K562 (cell line): ENCODE measurements around the gene RUNX1. TPM values are rescaled to one million over a fixed set of nuclear protein-coding genes. Genes with fewer than 3 reads are reported as not detected.

Source experiments
- CAMTA2 ChIP-seq: fragments of 250-450 bp; sonication (Bioruptor Pico); conservative IDR thresholded peaks from 2 replicates; pipeline ENCODE4 v1.5.1; 2022
- CBX3 ChIP-seq, 2 experiments: IDR thresholded peaks; 1 replicate in 1 of 2; 2 replicates in 1 of 2; pipeline ENCODE4 v1.6.1; 2012; ENCODE audit warnings: inconsistent platforms in 2 of 2, low read length in 2 of 2, borderline replicate concordance in 1 of 2, control low read depth in 1 of 2
- CHD4 ChIP-seq: fragments of 200-600 bp; sonication (generic); IDR thresholded peaks from 3 replicates; pipeline ENCODE4 v1.6.1; 2012; ENCODE audit warnings: low read depth, mild to moderate bottlenecking, mixed read lengths, low read length, inconsistent platforms; ENCODE audit not compliant: insufficient read depth, insufficient replicate concordance, poor library complexity, severe bottlenecking
- CREM ChIP-seq: IDR thresholded peaks from 2 replicates; pipeline ENCODE4 v1.6.1; 2014; ENCODE audit warnings: antibody characterized with exemption, low read depth
- CTCFL ChIP-seq: IDR thresholded peaks from 2 replicates; pipeline ENCODE4 v1.6.1; 2011; ENCODE audit warnings: borderline replicate concordance, low read depth, mild to moderate bottlenecking, moderate library complexity, low read length; ENCODE audit not compliant: insufficient read depth, poor library complexity, severe bottlenecking
- DPF2 ChIP-seq: fragments of 450-650 bp; IDR thresholded peaks from 2 replicates; pipeline ENCODE4 v1.6.1; 2016
- ELF4 ChIP-seq: fragments of 450-650 bp; formaldehyde crosslinking; IDR thresholded peaks from 2 replicates; pipeline ENCODE4 v1.4.0; 2022; ENCODE audit warnings: missing genetic modification characterization
- FOXK2 ChIP-seq, 2 experiments: fragments of 450-650 bp; IDR thresholded peaks in 1 of 2; conservative IDR thresholded peaks in 1 of 2; 2 replicates each; pipeline ENCODE4 v1.6.1; 2016; ENCODE audit warnings: low read depth in 2 of 2, mild to moderate bottlenecking in 1 of 2
- KLF1 ChIP-seq: fragments of 450-650 bp; IDR thresholded peaks from 2 replicates; pipeline ENCODE4 v1.6.1; 2016; ENCODE audit warnings: missing genetic modification characterization, missing compliant biosample characterization
- MTA2 ChIP-seq: fragments of 450-650 bp; IDR thresholded peaks from 2 replicates; pipeline ENCODE4 v1.6.1; 2016; ENCODE audit warnings: low read depth
- NKRF ChIP-seq: fragments of 450-650 bp; IDR thresholded peaks from 2 replicates; pipeline ENCODE4 v1.6.1; 2016; ENCODE audit warnings: borderline replicate concordance
- NRF1 ChIP-seq, 2 experiments: fragments of 450-650 bp; IDR thresholded peaks in 1 of 2; conservative IDR thresholded peaks in 1 of 2; 2 replicates each; pipeline ENCODE4 v1.6.1; 2014; ENCODE audit warnings: mild to moderate bottlenecking in 2 of 2
- PYGO2 ChIP-seq: fragments of 450-650 bp; IDR thresholded peaks from 2 replicates; pipeline ENCODE4 v1.6.1; 2016; ENCODE audit warnings: mild to moderate bottlenecking, missing genetic modification characterization, moderate library complexity, missing compliant biosample characterization
- SETDB1 ChIP-seq: IDR thresholded peaks from one replicate; pipeline ENCODE4 v1.6.1; 2012; ENCODE audit warnings: low read length, control low read depth, inconsistent platforms
- SMARCC2 ChIP-seq: fragments of 450-650 bp; IDR thresholded peaks from 2 replicates; pipeline ENCODE4 v1.6.1; 2017; ENCODE audit warnings: antibody characterized with exemption, moderate library complexity, mild to moderate bottlenecking, low read depth
- ZNF12 ChIP-seq: sonication (generic); formaldehyde crosslinking; IDR thresholded peaks from 2 replicates; pipeline ENCODE4 v1.4.0; 2020; ENCODE audit warnings: mild to moderate bottlenecking, missing genetic modification reagents
- ZNF143 ChIP-seq: sonication (generic); formaldehyde crosslinking; IDR thresholded peaks from 2 replicates; pipeline ENCODE4 v1.9.0; 2022; ENCODE audit warnings: mild to moderate bottlenecking, missing genetic modification reagents
- ZNF507 ChIP-seq: conservative IDR thresholded peaks from 2 replicates; pipeline ENCODE4 v1.6.1; 2017; ENCODE audit warnings: missing genetic modification characterization, missing compliant biosample characterization
- ZNF589 ChIP-seq: fragments of 200-800 bp; sonication (Bioruptor generic); IDR thresholded peaks from 2 replicates; pipeline ENCODE4 v1.6.1; 2016; ENCODE audit warnings: low read depth, missing genetic modification characterization, missing compliant biosample characterization
- polyA plus RNA-seq, 8 experiments: library from polyadenylated mRNA; depleted of rRNA in 4 of 8; stranded (reverse) in 5 of 8; unstranded in 3 of 8; fragments of >200 nt; fragmentation: Nextera tagmentation in 2 of 8; fragmentation: Illumina TruSeq in 1 of 8; extraction: Ambion mirVana in 2 of 8; extraction: Trizol in 1 of 8; gene quantifications; 2 replicates each; pipeline versions ENCODE4 v1.2.1 to v1.2.3, GENCODE V29; 2011 to 2014; ENCODE audit warnings: inconsistent platforms in 1 of 8, missing spikeins in 1 of 8
- total RNA-seq, 7 experiments: library from RNA; depleted of rRNA in 6 of 7; stranded (reverse); fragments of >200 nt in 6 of 7; fragmentation: Illumina TruSeq in 2 of 7; extraction: Trizol in 2 of 7; gene quantifications; 2 replicates each; pipeline versions ENCODE4 v1.2.1 to v1.2.3, GENCODE V29; 2011 to 2021; ENCODE audit warnings: low replicate concordance in 1 of 7
- TF ChIP-seq, protein P1 (sequence below): fragments of 250-450 bp; sonication (Bioruptor Pico); IDR thresholded peaks from 2 replicates; pipeline ENCODE4 v1.5.0; 2022; ENCODE audit warnings: mild to moderate bottlenecking

Gene RUNX1
- total and polyA plus RNA-seq, 9 of the 15 experiments (the other 6 are each of a cell fraction or from before 2014, with no cell fraction given): 2.2 to 68.6 (median 17.8) TPM

DNA sequence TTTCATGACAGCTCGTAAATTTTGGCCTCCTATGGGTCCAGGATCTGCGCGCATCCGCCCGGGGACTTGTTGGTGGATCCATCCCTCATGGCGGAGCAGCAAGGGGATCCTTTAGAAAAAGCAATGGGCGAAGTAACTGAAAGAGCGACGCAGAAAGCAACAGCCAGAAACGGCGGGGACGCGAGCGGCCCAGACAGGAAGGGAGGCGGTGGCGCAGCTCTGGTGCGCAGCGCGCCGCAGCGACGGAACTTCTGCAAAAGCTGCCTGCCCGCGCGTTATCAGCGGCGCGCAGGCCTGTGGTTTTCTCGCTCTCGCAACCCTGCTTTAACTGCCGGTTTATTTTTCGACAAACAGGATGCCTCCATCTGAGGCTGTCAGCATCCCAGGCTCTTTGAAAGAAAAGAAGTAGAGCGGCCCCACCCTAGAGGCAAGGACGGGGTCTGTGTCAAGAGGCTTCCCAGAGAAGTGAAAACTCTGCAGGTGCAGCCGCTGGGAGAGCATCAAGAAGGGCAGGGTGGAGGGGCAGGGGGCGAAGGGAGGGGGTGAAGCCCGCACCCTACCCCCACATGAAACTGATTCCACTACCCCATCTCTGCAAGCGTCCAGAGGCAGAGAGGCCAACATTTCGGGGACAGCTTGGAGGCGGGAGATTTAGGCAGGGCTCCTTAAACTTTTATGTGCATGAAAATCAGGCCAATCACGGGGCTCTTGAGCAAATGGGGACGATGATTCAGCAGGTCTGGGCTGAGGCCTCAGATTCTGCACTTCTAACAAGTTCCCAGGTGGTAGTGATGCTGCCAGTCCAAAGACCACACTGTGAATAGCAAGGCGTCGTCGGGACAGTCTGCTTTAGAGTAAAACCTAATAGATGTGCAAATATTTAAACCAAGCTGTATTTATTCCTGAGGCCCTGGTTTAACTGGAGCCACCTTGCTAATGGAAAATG, 22.2 kb downstream of the RUNX1 start (continued):
- no peak for TF ChIP-seq CTCFL
- peak; percentile 98 for TF ChIP-seq CREM
- peak in 1 of 2 experiments; percentile 93; a peak in 2 of 3 replicates for TF ChIP-seq CBX3 (IDR thresholded peaks at IDR 0.05; ENCODE audit: borderline replicate concordance in 1 of 2, low read length in 2 of 2)
- no peak for TF ChIP-seq NKRF
- peak; percentile 91 to 96 for TF ChIP-seq FOXK2 (conservative IDR thresholded peaks at IDR 0.05 in 1 of 2, IDR thresholded peaks at IDR 0.05 in 1 of 2; ENCODE audit: low read depth in 2 of 2)
- TF ChIP-seq CAMTA2 (CRISPR knock-in tag): no peak
- no peak for TF ChIP-seq SETDB1
- TF ChIP-seq ELF4 (CRISPR knock-in tag): no peak; the same call in 1 of the 2 replicates
- TF ChIP-seq MTA2: peak; percentile 90
- no peak for TF ChIP-seq CHD4
- TF ChIP-seq DPF2: peak; percentile 96
- peak; percentile 52; the same call in 1 of the 2 replicates for TF ChIP-seq PYGO2
- peak; percentile 97 for TF ChIP-seq NRF1 (conservative IDR thresholded peaks at IDR 0.05 in 1 of 2, IDR thresholded peaks at IDR 0.05 in 1 of 2)
- peak; percentile 88 for TF ChIP-seq ZNF589 (CRISPR knock-in tag)
- no peak for TF ChIP-seq KLF1
- TF ChIP-seq ZNF507 (tag): no peak
- no peak for TF ChIP-seq ZNF12 (CRISPR knock-in tag)
- TF ChIP-seq ZNF143 (CRISPR knock-in tag): no peak
- TF ChIP-seq SMARCC2: peak; percentile 79
- TF ChIP-seq, protein P1, sequence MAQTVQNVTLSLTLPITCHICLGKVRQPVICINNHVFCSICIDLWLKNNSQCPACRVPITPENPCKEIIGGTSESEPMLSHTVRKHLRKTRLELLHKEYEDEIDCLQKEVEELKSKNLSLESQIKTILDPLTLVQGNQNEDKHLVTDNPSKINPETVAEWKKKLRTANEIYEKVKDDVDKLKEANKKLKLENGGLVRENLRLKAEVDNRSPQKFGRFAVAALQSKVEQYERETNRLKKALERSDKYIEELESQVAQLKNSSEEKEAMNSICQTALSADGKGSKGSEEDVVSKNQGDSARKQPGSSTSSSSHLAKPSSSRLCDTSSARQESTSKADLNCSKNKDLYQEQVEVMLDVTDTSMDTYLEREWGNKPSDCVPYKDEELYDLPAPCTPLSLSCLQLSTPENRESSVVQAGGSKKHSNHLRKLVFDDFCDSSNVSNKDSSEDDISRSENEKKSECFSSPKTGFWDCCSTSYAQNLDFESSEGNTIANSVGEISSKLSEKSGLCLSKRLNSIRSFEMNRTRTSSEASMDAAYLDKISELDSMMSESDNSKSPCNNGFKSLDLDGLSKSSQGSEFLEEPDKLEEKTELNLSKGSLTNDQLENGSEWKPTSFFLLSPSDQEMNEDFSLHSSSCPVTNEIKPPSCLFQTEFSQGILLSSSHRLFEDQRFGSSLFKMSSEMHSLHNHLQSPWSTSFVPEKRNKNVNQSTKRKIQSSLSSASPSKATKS (CRISPR knock-in tag): no peak
